CD14-positive monocyte (primary cell): ENCODE measurements around the gene SLC38A8. TPM values are rescaled to one million over a fixed set of nuclear protein-coding genes. Genes with fewer than 3 reads are reported as not detected.

Source experiments
- DNase-seq, 3 donors: peaks; one replicate each; pipeline ENCODE4 v3.0.0-alpha.2; 2011 to 2022
- H2AFZ ChIP-seq: 2 replicates; pipeline ENCODE4 v1.6.0; 2012; ENCODE audit warnings: mild to moderate bottlenecking, low read depth, low read length, inconsistent platforms; ENCODE audit not compliant: insufficient read depth, poor library complexity, severe bottlenecking
- H3K27ac ChIP-seq, 2 donors: 1 replicate in 1 of 2; 2 replicates in 1 of 2; pipeline ENCODE4 v1.5.1; 2012 to 2013; ENCODE audit warnings: low read length in 2 of 2, control low read depth in 1 of 2, inconsistent platforms in 1 of 2, low read depth in 1 of 2, mild to moderate bottlenecking in 1 of 2
- H3K27me3 ChIP-seq, 2 donors: one replicate each; pipeline versions ENCODE4 v1.6.0 to v1.6.1; 2011 to 2013; ENCODE audit warnings: low read length in 2 of 2; ENCODE audit not compliant: control insufficient read depth in 2 of 2, insufficient read depth in 2 of 2
- H3K36me3 ChIP-seq, 2 donors: replicated peaks in 1 of 2; 1 replicate in 1 of 2; 2 replicates in 1 of 2; pipeline versions ENCODE4 v1.5.1 to v1.6.1; 2012 to 2013; ENCODE audit warnings: low read length in 2 of 2, control low read depth in 1 of 2, inconsistent platforms in 1 of 2, mild to moderate bottlenecking in 1 of 2; ENCODE audit not compliant: insufficient read depth in 2 of 2, control insufficient read depth in 1 of 2
- H3K4me1 ChIP-seq, 2 donors: 1 replicate in 1 of 2; 2 replicates in 1 of 2; pipeline versions ENCODE4 v1.5.1 to v1.6.1; 2012 to 2013; ENCODE audit warnings: low read length in 2 of 2, control low read depth in 1 of 2, inconsistent platforms in 1 of 2, mild to moderate bottlenecking in 1 of 2, moderate library complexity in 1 of 2; ENCODE audit not compliant: insufficient read depth in 2 of 2, control insufficient read depth in 1 of 2
- H3K4me2 ChIP-seq: replicated peaks from 2 replicates; pipeline ENCODE3; 2012; ENCODE audit warnings: low read length, moderate library complexity, mild to moderate bottlenecking; ENCODE audit not compliant: poor library complexity, severe bottlenecking; ENCODE audit errors: extremely low read depth
- H3K4me3 ChIP-seq, 3 experiments: fragments of 200-600 bp in 1 of 3; sonication (generic) in 1 of 3; replicated peaks in 1 of 3; 1 replicate in 2 of 3; 2 replicates in 1 of 3; pipeline ENCODE4 v1.5.1; 2011 to 2013; ENCODE audit warnings: low read length in 3 of 3, mild to moderate bottlenecking in 3 of 3, control low read depth in 2 of 3, low read depth in 2 of 3, inconsistent platforms in 1 of 3, moderate library complexity in 1 of 3
- H3K79me2 ChIP-seq: 2 replicates; pipeline ENCODE4 v1.6.0; 2012; ENCODE audit warnings: mild to moderate bottlenecking, control low read depth, inconsistent platforms, low read length, moderate library complexity; ENCODE audit not compliant: insufficient read depth
- H3K9ac ChIP-seq: 2 replicates; pipeline ENCODE4 v1.6.0; 2017; ENCODE audit warnings: low read length, mild to moderate bottlenecking; ENCODE audit not compliant: insufficient read depth, poor library complexity, severe bottlenecking
- H3K9me3 ChIP-seq, 2 donors: replicated peaks in 1 of 2; 1 replicate in 1 of 2; 2 replicates in 1 of 2; pipeline versions ENCODE4 v1.5.1 to v1.6.1; 2012 to 2013; ENCODE audit warnings: low read length in 2 of 2, control low read depth in 1 of 2; ENCODE audit not compliant: control insufficient read depth in 1 of 2, insufficient read depth in 1 of 2
- H4K20me1 ChIP-seq: 2 replicates; pipeline ENCODE4 v1.6.0; 2012; ENCODE audit warnings: mild to moderate bottlenecking, low read length, control low read depth, moderate library complexity; ENCODE audit not compliant: insufficient read depth
- H3K27ac Mint-ChIP-seq, 7 donors: one replicate each; pipeline ENCODE4 v1.8.0; 2020; ENCODE audit warnings: mild to moderate bottlenecking in 7 of 7, mixed read lengths in 7 of 7, moderate library complexity in 6 of 7, inconsistent platforms in 2 of 7
- H3K27me3 Mint-ChIP-seq, 3 donors: one replicate each; pipeline ENCODE4 v1.8.0; 2021 to 2022; ENCODE audit warnings: low read depth in 3 of 3, mild to moderate bottlenecking in 3 of 3, mixed read lengths in 3 of 3, moderate library complexity in 3 of 3, inconsistent platforms in 1 of 3
- H3K36me3 Mint-ChIP-seq, 2 donors: one replicate each; pipeline ENCODE4 v1.8.0; 2020; ENCODE audit warnings: mixed read lengths in 2 of 2, inconsistent platforms in 1 of 2, mild to moderate bottlenecking in 1 of 2
- H3K4me1 Mint-ChIP-seq: one replicate; pipeline ENCODE4 v1.8.0; 2020; ENCODE audit warnings: mild to moderate bottlenecking, mixed read lengths
- H3K4me3 Mint-ChIP-seq, 2 donors: one replicate each; pipeline ENCODE4 v1.8.0; 2020; ENCODE audit warnings: mild to moderate bottlenecking in 2 of 2, mixed read lengths in 2 of 2, moderate library complexity in 1 of 2
- H3K9me3 Mint-ChIP-seq, 7 donors: one replicate each; pipeline ENCODE4 v1.8.0; 2020 to 2022; ENCODE audit warnings: mixed read lengths in 7 of 7, mild to moderate bottlenecking in 6 of 7, moderate library complexity in 6 of 7, inconsistent platforms in 2 of 7
- WGBS: methylation state at CpG from one replicate; pipeline ENCODE4 v1.1.5; 2013; ENCODE audit warnings: missing lambda C conversion rate; ENCODE audit not compliant: insufficient coverage; 5-methylcytosine and 5-hydroxymethylcytosine counted together
- intact Hi-C, 2 donors: fragments of 100-400 bp; cut with micrococcal nuclease; formaldehyde crosslinking; loops; one replicate each; pipeline versions ENCODE4 v1.15.0 to v1.15.1; 2023
- polyA plus RNA-seq, 3 donors: library from polyadenylated mRNA; depleted of rRNA in 1 of 3; unstranded in 2 of 3; stranded (reverse) in 1 of 3; fragments of 300-500 nt in 2 of 3; fragments of >200 nt in 1 of 3; fragmentation: Illumina TruSeq in 2 of 3; gene quantifications; 1 replicate in 2 of 3; 2 replicates in 1 of 3; pipeline ENCODE4 v1.2.3, GENCODE V29; 2012 to 2021
- TF ChIP-seq, protein P1 (sequence below): fragments of 200-600 bp; IDR thresholded peaks from one replicate; pipeline ENCODE4 v1.8.0; 2022; ENCODE audit warnings: antibody characterized with exemption, mild to moderate bottlenecking

SLC38A8 gene
- polyA plus RNA-seq, 3 donors: not detected

DNA sequence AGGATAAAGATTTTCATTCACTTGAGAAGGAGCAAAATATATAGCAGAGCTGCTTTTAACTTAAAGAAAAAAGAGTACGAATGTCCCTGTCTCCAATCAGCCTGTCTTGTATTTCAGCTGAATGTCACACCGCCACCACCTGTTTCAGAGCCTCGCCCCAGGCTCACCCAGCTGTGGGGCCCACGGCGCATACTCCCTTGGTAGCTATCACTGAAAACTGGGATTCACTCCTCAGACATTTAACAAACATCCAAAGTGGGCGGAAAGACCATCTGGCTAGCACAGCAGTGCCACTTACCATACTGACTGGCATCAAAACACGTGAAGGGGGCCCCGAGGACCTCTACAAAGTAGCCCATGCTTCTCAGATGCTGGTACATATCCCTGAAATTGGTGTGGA, 25.4 kb upstream of the SLC38A8 start:
- Histone ChIP-seq H3K4me3 (no peak overlapping the region), H3K79me2 (peaks cover 3% of the 10 kb centered on the region), H3K9ac (no peak overlapping the region), H3K36me3 (peaks cover 57 to 87% of the 10 kb centered on the region in 2 donors), H3K4me2 (no peak overlapping the region), H3K4me1 (peaks cover 28 to 31% of the 10 kb centered on the region in 2 donors), H3K27ac (peak overlapping the region; percentile 68 to 79), H2AFZ (no peak overlapping the region), H4K20me1 (no peaks in the 10 kb centered on the region), H3K9me3 (no peaks in the 10 kb centered on the region), H3K27me3 (no peaks in the 10 kb centered on the region)
- TF ChIP-seq, protein P1, sequence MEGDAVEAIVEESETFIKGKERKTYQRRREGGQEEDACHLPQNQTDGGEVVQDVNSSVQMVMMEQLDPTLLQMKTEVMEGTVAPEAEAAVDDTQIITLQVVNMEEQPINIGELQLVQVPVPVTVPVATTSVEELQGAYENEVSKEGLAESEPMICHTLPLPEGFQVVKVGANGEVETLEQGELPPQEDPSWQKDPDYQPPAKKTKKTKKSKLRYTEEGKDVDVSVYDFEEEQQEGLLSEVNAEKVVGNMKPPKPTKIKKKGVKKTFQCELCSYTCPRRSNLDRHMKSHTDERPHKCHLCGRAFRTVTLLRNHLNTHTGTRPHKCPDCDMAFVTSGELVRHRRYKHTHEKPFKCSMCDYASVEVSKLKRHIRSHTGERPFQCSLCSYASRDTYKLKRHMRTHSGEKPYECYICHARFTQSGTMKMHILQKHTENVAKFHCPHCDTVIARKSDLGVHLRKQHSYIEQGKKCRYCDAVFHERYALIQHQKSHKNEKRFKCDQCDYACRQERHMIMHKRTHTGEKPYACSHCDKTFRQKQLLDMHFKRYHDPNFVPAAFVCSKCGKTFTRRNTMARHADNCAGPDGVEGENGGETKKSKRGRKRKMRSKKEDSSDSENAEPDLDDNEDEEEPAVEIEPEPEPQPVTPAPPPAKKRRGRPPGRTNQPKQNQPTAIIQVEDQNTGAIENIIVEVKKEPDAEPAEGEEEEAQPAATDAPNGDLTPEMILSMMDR: no peak
- Mint-ChIP-seq H3K27me3 (peaks cover 0 to 3% (median 0%) of the 10 kb centered on the region in 3 donors), H3K27ac (peak overlapping the region in 6 of 7 donors; percentile 76 to 97 (median 96)), H3K4me1 (peaks cover 31% of the 10 kb centered on the region), H3K36me3 (peaks cover 80 to 87% of the 10 kb centered on the region in 2 donors), H3K9me3 (no peaks in the 10 kb centered on the region), H3K4me3 (no peak overlapping the region)
- WGBS: 100% methylated on average over 5 of the region's 8 CpGs
- no peak for DNase-seq
- intact Hi-C loops: loop anchor here in 1 of 2 donors (5.0 kb wide), 2 partner anchors 34 to 114 kb away; no protein-coding TSS in a partner anchor

DNA sequence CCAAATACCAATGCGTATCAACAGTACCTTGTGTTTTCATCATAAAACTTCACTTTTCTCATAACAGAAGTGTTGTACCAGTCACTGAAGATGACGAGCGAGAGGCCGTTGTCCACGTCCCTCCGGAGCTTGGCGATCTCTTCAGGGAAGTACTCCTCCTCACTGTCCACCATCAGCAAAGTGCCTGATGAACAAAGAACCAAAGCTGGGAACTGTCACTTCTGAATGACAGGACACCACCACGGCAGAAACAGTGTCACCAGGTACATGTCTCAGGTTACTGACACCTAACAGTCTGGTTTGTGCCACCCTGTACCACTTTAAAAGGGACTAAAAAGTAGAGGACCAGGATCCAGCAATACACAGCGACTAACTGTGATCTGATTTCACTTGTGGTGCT, 25.0 kb upstream of the SLC38A8 start:
- Mint-ChIP-seq H3K27ac (peak overlapping the region in 5 of 7 donors; percentile 38 to 97 (median 76)), H3K4me3 (no peak overlapping the region), H3K9me3 (no peaks in the 10 kb centered on the region), H3K4me1 (peaks cover 31% of the 10 kb centered on the region), H3K27me3 (peaks cover 0 to 3% (median 0%) of the 10 kb centered on the region in 3 donors), H3K36me3 (peaks cover 83 to 89% of the 10 kb centered on the region in 2 donors)
- Histone ChIP-seq H2AFZ (no peak overlapping the region), H3K36me3 (peaks cover 59 to 87% of the 10 kb centered on the region in 2 donors), H4K20me1 (peaks cover under 1% of the 10 kb centered on the region), H3K4me3 (no peak overlapping the region), H3K4me1 (peaks cover 28 to 31% of the 10 kb centered on the region in 2 donors), H3K79me2 (peaks cover 3% of the 10 kb centered on the region), H3K27me3 (no peaks in the 10 kb centered on the region), H3K27ac (peak overlapping the region; percentile 68 to 79), H3K9me3 (no peaks in the 10 kb centered on the region), H3K9ac (no peak overlapping the region), H3K4me2 (no peak overlapping the region)
- no peak for DNase-seq
- intact Hi-C loops: loop anchor here in 1 of 2 donors (5.0 kb wide), 2 partner anchors 35 to 115 kb away; no protein-coding TSS in a partner anchor
- 100% methylated on average over 8 of the region's 9 CpGs for WGBS
- TF ChIP-seq, protein P1: no peak
